PFSK-1 (cell line): ENCODE measurements around the gene GRIN1.

Experiments used
- FOXP2 ChIP-seq: optimal IDR thresholded peaks from 2 replicates; pipeline ENCODE3; 2011; ENCODE audit warnings: borderline replicate concordance, control low read depth, inconsistent platforms; ENCODE audit not compliant: insufficient read depth; ENCODE audit errors: extremely low read length, extremely low read depth
- POLR2AphosphoS5 ChIP-seq: IDR thresholded peaks from 2 replicates; pipeline ENCODE4 v1.6.1; 2012; ENCODE audit warnings: low read depth, mild to moderate bottlenecking, control low read depth, low read length, moderate library complexity
- SIN3A ChIP-seq: IDR thresholded peaks from 2 replicates; pipeline ENCODE4 v1.6.1; 2012; ENCODE audit warnings: mild to moderate bottlenecking, low read length, moderate library complexity, borderline replicate concordance; ENCODE audit not compliant: insufficient read depth
- TAF1 ChIP-seq: IDR thresholded peaks from 2 replicates; pipeline ENCODE4 v1.6.1; 2012; ENCODE audit warnings: low read length, control low read depth, borderline replicate concordance; ENCODE audit not compliant: insufficient read depth
- TF ChIP-seq, protein P1 (sequence below), 2 experiments: IDR thresholded peaks; 2 replicates each; pipeline versions ENCODE4 v1.6.1 to v1.8.0; 2011 to 2012; ENCODE audit warnings: low read depth in 2 of 2, low read length in 2 of 2, control low read depth in 1 of 2, inconsistent platforms in 1 of 2, mild to moderate bottlenecking in 1 of 2, moderate library complexity in 1 of 2; ENCODE audit not compliant: insufficient read depth in 1 of 2

DNA sequence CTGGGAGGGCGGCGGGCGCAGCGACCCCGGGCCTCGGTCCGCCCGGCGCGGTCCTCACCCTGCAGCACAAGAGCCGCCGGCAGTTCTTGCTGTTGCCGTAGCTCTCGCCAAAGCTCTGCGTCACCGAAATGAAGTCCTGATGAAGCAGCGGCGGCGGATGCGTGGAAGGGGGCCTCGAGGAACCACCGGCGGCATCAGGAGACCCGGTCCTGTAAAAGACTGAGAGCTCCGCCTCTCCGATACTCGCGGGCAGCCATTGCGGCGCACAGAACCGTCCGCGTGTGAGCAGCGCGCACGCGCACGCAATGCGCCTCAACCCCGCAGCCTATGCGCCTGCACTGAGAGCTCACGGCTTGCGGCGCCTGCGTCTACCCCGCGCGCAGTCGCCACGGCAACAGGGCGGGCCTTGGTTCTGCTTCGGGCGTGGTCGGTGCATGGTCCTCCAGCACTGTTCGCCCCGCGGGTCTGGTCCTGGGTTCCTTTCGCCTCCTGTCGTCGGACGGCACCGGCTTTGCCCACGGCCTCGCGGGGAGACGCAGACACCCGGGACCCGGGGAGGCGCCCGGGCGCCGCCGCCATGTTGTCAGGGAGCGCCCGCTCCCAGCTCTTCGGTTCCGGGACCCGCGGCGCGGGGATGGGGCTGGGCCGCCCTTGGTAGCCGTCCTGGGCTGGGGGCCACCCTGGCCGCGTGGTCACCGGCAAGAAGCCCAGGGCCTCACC is 9.3 kb upstream of the GRIN1 start:
- TF ChIP-seq, protein P1, sequence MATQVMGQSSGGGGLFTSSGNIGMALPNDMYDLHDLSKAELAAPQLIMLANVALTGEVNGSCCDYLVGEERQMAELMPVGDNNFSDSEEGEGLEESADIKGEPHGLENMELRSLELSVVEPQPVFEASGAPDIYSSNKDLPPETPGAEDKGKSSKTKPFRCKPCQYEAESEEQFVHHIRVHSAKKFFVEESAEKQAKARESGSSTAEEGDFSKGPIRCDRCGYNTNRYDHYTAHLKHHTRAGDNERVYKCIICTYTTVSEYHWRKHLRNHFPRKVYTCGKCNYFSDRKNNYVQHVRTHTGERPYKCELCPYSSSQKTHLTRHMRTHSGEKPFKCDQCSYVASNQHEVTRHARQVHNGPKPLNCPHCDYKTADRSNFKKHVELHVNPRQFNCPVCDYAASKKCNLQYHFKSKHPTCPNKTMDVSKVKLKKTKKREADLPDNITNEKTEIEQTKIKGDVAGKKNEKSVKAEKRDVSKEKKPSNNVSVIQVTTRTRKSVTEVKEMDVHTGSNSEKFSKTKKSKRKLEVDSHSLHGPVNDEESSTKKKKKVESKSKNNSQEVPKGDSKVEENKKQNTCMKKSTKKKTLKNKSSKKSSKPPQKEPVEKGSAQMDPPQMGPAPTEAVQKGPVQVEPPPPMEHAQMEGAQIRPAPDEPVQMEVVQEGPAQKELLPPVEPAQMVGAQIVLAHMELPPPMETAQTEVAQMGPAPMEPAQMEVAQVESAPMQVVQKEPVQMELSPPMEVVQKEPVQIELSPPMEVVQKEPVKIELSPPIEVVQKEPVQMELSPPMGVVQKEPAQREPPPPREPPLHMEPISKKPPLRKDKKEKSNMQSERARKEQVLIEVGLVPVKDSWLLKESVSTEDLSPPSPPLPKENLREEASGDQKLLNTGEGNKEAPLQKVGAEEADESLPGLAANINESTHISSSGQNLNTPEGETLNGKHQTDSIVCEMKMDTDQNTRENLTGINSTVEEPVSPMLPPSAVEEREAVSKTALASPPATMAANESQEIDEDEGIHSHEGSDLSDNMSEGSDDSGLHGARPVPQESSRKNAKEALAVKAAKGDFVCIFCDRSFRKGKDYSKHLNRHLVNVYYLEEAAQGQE (IDR thresholded peaks at IDR 0.05; ENCODE audit: insufficient read depth in 1 of 2, low read depth in 2 of 2, low read length in 2 of 2) = peak in 1 of 2 experiments; percentile 52; a peak in 1 of 4 replicates
- peak; percentile 64 for TF ChIP-seq POLR2AphosphoS5
- TF ChIP-seq TAF1 = peak; percentile 92
- TF ChIP-seq SIN3A = no peak
- peak; percentile 94 for TF ChIP-seq FOXP2
